Measurements from ENCODE around the gene DNHD1. TPM values are rescaled to one million over a fixed set of nuclear protein-coding genes. Genes with fewer than 3 reads are reported as not detected.
A peak's percentile ranks its signal among the peaks of the same experiment; 100 is the strongest.
"Not testable (repeated sequence)": the region's sequence is repeated elsewhere in the genome, so short reads cannot be mapped to it uniquely, and the experiment has no call there.

DNHD1 gene
- total RNA-seq, 1 donor from 2014 or later: 13.7 TPM

GRCh38 chr11:6481012-6481923 is 15.8 kb upstream of the DNHD1 start, which contains the start of the genes ARFIP2 and TIMM10B:
ARFIP2 (minus strand) TSS chr11:6481331; CDS start chr11:6480421, 910 bp downstream.
TIMM10B (plus strand) TSS chr11:6481501; CDS start chr11:6481517, 16 bp downstream.
- DNase-seq (ENCODE audit: low spot score): peak; percentile 99

- no peak for DNase-seq (ENCODE audit: low spot score)
Observed at GRCh38 chr11:6481924-6482275, 15.2 kb upstream of the DNHD1 start.

GRCh38 chr11:6482441-6482840 is 14.6 kb upstream of the DNHD1 start:
- DNase-seq (ENCODE audit: low spot score): no peak

DNA sequence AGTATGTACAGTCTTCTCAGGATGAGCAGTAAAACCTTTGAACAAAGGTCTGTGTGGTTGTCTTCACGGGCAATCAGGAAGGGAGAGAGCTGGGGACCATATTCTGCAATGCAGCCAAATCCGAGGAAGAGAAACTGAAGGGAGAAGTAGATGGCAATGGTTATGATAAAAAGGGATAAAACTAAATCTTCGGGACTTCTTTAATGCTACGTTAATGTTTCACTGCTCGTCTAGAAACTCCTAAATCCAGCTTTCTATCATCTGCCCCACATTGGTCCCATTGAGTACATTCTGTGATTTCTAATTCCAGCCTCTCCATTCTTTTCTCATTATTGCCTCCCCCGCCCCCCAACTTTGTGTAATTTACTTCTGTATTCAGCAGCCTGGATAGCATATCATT is 14.1 kb upstream of the DNHD1 start:
- no peak for DNase-seq (ENCODE audit: low spot score)

- DNase-seq (ENCODE audit: low spot score): no peak
Observed at GRCh38 chr11:6485661-6486060, 11.4 kb upstream of the DNHD1 start.

GRCh38 chr11:6486256-6486655 is 10.8 kb upstream of the DNHD1 start:
- no peak for DNase-seq (ENCODE audit: low spot score)

DNA sequence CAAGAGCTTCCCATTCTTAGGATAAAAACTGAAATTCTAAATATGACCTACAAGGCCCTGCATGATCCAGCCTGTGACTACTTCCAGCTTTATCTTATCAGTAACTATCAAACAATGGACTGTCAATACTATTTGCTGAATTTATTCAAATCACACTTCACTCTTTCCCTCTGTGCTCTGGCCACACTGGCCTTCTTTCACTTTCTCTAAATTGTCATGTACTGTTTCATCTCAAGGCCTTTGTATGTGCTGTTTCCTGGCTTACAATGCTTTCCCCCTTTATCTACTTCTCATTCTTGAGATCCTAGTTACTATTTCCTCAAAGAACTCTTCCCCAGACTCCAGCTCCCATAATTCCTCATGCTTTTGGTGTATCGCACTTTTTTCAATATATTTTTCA is 10.1 kb upstream of the DNHD1 start:
- no peak for DNase-seq (ENCODE audit: low spot score)

GRCh38 chr11:6488342-6488741 is 8.7 kb upstream of the DNHD1 start:
- no peak for DNase-seq (ENCODE audit: low spot score)

- no peak for DNase-seq (ENCODE audit: low spot score)
Observed at GRCh38 chr11:6488821-6489220, 8.3 kb upstream of the DNHD1 start.

GRCh38 chr11:6489306-6489705 is 7.8 kb upstream of the DNHD1 start:
- no peak for DNase-seq (ENCODE audit: low spot score)

DNA sequence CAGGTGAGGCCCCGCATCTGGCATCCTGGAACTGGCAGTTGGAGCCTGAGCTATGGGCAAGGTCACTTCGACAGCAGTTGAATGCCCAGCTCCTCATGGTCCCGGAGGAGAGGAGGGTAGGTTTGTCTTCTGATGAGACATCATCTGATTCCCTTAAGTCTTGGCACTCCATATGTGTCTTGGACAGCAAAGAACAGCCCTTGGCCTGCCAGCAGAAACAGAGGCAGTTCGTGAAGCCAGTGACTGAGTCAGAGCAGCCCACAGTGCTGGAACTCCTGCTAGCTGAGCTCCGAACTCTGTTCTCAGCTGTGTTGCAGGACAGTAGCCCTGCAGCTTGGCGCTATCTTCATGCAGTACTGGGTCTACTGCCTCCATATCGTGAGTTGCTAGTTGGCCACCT is 1.0 kb downstream of the DNHD1 start:
- no peak for DNase-seq (ENCODE audit: low spot score)

DNA sequence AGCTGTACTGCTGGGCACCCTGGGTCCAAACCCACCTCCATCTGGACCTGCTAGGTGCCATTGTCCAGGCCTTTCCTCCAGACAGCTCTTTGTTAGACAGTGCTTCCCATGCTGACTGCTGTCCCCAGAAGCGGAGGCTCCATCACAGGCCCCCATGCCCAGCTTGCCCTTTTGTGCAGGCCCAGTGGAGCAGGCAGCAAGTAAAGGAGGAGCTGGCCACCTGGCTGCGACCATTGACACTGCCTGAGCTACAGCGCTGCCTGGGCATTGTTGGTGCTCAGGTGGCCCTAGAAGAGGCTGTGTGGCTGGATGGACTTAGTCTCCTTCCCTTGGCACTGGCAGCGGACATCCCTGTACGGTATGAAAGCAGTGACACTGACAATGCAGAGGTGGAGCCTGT is 1.5 kb downstream of the DNHD1 start:
- no peak for DNase-seq (ENCODE audit: low spot score)

DNA sequence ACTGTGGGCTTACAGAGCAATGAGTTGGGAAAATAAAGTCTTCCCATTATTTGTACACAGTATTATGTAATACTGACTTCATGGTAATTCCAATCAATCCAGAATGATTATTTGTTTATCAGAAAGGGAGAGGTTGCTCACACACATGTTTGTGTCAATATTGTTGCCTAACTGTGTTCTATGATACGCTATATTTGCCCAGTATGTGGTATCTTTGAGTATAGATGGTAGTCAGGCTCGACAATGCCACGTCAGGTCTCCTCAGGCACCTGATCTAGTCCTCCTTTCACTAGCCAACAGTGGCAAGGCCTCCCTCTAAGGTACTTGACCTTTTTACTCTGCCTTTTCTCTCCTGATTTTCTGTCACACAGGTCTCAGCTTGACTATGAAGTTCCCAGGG is 5.3 kb downstream of the DNHD1 start:
- DNase-seq (ENCODE audit: low spot score): no peak

DNA sequence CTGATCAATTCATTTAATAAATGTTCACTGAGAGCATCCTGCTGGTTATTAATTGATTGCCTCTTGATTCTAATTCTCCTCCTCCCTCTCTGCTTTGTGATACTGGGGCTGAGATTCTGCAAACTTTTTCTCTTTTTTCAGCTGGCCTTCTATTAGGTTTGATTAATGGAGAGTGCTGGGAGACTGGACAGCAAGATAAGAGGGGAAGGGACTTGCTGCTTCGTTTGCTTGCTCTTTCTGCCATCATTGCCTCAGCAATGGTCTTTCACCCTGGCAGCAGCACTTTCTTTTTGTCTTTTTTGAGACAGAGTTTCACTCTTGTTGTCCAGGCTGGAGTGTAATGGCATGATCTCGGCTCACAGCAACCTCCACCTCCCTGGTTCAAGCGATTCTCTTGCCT is 7.1 kb downstream of the DNHD1 start:
- no peak for DNase-seq (ENCODE audit: low spot score)

- DNase-seq (ENCODE audit: low spot score): no peak
Observed at GRCh38 chr11:6505577-6506240, 8.6 kb downstream of the DNHD1 start.

DNA sequence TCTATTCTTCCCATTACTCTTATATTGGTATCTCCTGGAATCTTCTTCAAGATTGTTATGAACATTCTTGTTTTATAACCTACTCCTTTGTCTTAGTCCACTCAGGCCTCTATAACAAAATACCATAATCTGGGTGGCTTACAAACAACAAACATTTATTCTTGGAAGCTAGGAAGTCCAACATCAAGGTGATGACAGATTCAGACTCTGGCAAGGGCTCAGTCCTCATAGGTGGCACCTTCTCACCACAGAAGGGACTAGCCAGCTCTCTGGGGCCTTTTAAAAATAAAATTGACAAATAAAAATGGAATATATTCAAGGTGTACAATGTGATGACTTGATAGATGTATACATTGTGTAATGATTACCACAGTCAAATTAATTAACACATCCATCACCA is 19.8 kb downstream of the DNHD1 start:
- DNase-seq (ENCODE audit: low spot score): no peak

GRCh38 chr11:6520265-6520664 is 23.2 kb downstream of the DNHD1 start:
- no peak for DNase-seq (ENCODE audit: low spot score)

- DNase-seq (ENCODE audit: low spot score): not testable (repeated sequence)
Observed at GRCh38 chr11:6521946-6522345, 24.9 kb downstream of the DNHD1 start.

- no peak for DNase-seq (ENCODE audit: low spot score)
Observed at GRCh38 chr11:6523253-6523652, 26.2 kb downstream of the DNHD1 start.

GRCh38 chr11:6526411-6527135 is 29.5 kb downstream of the DNHD1 start:
- no peak for DNase-seq (ENCODE audit: low spot score)

DNA sequence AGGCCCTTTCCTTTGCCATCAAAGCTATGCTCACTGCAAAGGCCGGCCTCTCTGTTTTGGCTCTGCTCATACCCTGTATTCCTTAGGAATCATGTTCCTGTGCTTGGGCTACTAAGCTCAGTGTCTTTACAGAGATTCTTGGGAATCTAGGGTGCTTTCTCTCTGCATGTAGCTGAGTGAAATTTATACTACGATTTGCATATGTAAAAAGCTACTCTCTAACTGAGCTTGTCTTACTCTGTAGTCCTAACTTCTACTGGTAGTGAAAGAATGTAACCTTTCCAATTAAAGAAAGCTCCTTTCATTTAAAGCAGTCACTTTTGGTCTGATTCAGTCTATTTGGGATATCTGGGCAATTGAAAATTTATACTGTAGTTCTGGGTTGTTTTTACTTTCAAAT is 32.2 kb downstream of the DNHD1 start:
- no peak for DNase-seq (ENCODE audit: low spot score)

- no peak for DNase-seq (ENCODE audit: low spot score)
Observed at GRCh38 chr11:6530848-6531247, 33.8 kb downstream of the DNHD1 start.

Measured in mesenteric fat pad (tissue), 1 donor.